ENCODE data around the gene MYOZ3.

MYOZ3 gene

GRCh38 chr5:150661086-150661485 is at the start of gene MYOZ3:
Gene MYOZ3, plus strand, starts transcription at chr5:150661251. Its CDS starts 1,691 bp downstream, at chr5:150662942.
- DNase-seq (ENCODE audit: low spot score) = no peak

- no peak for DNase-seq (ENCODE audit: low spot score)
Measured at GRCh38 chr5:150612405-150612804, 48.6 kb upstream of the MYOZ3 start.

- no peak for DNase-seq (ENCODE audit: low spot score)
Measured at GRCh38 chr5:150612905-150613670, 48.0 kb upstream of the MYOZ3 start.

- DNase-seq (ENCODE audit: low spot score) = no peak
Measured at GRCh38 chr5:150613991-150614660, 46.9 kb upstream of the MYOZ3 start.

GRCh38 chr5:150614661-150615060 is 46.4 kb upstream of the MYOZ3 start:
- DNase-seq (ENCODE audit: low spot score) = no peak

GRCh38 chr5:150615141-150615699 is 45.8 kb upstream of the MYOZ3 start:
- no peak for DNase-seq (ENCODE audit: low spot score)

GRCh38 chr5:150616024-150616470 is 45.0 kb upstream of the MYOZ3 start:
- peak; percentile 85 for DNase-seq (ENCODE audit: low spot score)

- DNase-seq (ENCODE audit: low spot score) = no peak
Measured at GRCh38 chr5:150616506-150616905, 44.5 kb upstream of the MYOZ3 start.

GRCh38 chr5:150618163-150618562 is 42.9 kb upstream of the MYOZ3 start:
- DNase-seq (ENCODE audit: low spot score) = no peak

GRCh38 chr5:150618588-150619281 is 42.3 kb upstream of the MYOZ3 start:
- DNase-seq (ENCODE audit: low spot score) = no peak

- no peak for DNase-seq (ENCODE audit: low spot score)
Measured at GRCh38 chr5:150619359-150620230, 41.5 kb upstream of the MYOZ3 start.

GRCh38 chr5:150621301-150621700 is 39.8 kb upstream of the MYOZ3 start:
- no peak for DNase-seq (ENCODE audit: low spot score)

- DNase-seq (ENCODE audit: low spot score) = no peak
Measured at GRCh38 chr5:150622157-150622556, 38.9 kb upstream of the MYOZ3 start.

GRCh38 chr5:150623152-150623877 is 37.7 kb upstream of the MYOZ3 start:
- DNase-seq (ENCODE audit: low spot score) = no peak

GRCh38 chr5:150623878-150624216 is 37.2 kb upstream of the MYOZ3 start:
- DNase-seq (ENCODE audit: low spot score) = no peak

- peak; percentile 64 for DNase-seq (ENCODE audit: low spot score)
Measured at GRCh38 chr5:150624334-150625163, 36.5 kb upstream of the MYOZ3 start.

- no peak for DNase-seq (ENCODE audit: low spot score)
Measured at GRCh38 chr5:150625164-150625535, 35.9 kb upstream of the MYOZ3 start.

GRCh38 chr5:150625831-150626746 is 35.0 kb upstream of the MYOZ3 start:
- DNase-seq (ENCODE audit: low spot score) = no peak

- DNase-seq (ENCODE audit: low spot score) = no peak
Measured at GRCh38 chr5:150626853-150627276, 34.2 kb upstream of the MYOZ3 start.
